Fibroblast of pulmonary artery (primary cell): Measurements from ENCODE around the gene PRKG1.

Experiments
- DNase-seq: peaks from one replicate; pipeline ENCODE4 v3.0.0-alpha.2; 2010; ENCODE audit warnings: low read depth
- H3K4me3 ChIP-seq: replicated peaks from 2 replicates; pipeline ENCODE4 v1.5.1; 2011; ENCODE audit warnings: low read depth, mild to moderate bottlenecking, control low read depth, low read length, moderate library complexity
- CTCF ChIP-seq: IDR thresholded peaks from 2 replicates; pipeline ENCODE4 v1.5.1; 2011; ENCODE audit warnings: mild to moderate bottlenecking, control low read depth, low read length, inconsistent platforms; ENCODE audit errors: missing control alignments

The PRKG1 gene

GRCh38 chr10:51897560-51897959 lies 823.3 kb downstream of the PRKG1 start:
- no peak for TF ChIP-seq CTCF
- DNase-seq, result no peak
- no peak overlapping the region for H3K4me3 ChIP-seq

GRCh38 chr10:51900180-51900579 lies 825.9 kb downstream of the PRKG1 start:
- TF ChIP-seq CTCF, result no peak

DNA sequence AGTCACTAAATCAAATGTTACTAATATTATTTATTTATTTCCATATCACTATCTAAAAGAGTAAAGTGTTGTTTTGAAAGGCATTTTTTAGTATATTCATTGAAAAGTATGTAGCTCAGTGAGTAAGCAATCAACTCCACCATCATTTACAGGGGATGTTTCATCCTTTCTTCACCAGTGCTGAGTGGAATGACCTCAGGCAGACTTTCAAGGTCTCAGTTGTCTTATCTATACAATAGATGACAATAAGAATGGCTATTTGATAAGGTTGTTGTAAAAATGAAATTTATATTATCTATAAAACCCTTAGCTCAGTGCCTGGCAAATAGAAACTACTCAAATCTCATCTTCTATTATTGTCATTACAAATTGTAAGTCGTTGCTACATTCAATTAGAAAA lies 829.4 kb downstream of the PRKG1 start:
- H3K4me3 ChIP-seq, result no peak overlapping the region
- no peak for DNase-seq
- TF ChIP-seq CTCF, result no peak

More at GRCh38 chr10:51900180-51900579, 825.9 kb downstream of the PRKG1 start:
- DNase-seq, result no peak
- no peak overlapping the region for H3K4me3 ChIP-seq

DNA sequence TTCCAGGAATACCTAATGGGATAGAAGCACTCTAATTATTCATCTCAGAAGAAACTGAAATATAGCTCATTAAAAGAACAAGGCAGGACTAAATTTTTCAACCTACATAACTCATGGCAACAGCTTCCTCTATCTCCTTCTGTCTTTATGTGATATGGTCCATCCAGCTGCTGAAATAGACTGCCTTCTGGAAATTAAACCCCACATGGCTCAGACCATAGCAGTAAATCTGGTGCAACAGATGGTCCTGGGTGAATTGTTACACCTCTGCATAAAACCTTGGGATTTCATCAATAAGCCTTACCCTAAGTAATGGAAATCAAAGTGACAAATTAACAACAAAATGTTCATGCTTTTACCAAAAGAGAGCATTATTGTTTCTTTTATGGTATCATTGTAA lies 830.7 kb downstream of the PRKG1 start:
- H3K4me3 ChIP-seq, result no peak overlapping the region
- no peak for DNase-seq
- no peak for TF ChIP-seq CTCF

DNA sequence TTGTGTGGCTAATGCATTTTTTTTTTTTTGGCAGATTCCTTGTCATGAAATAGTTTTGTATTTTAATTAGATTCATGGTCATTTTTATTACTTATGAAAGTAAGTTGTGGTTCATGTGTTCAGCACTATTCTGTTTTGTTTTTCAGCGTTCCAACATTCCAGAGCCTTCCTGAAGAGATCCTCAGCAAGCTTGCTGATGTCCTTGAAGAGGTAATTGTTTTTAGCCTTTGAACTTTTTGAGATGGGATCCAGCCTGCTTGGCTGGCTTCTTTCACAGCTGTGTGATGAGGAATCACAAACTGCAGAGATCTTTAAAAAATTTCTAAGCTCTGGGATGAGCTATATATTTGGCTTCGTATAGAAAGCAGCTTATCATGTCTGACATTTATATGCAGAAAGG lies 833.1 kb downstream of the PRKG1 start:
- DNase-seq, result no peak
- H3K4me3 ChIP-seq, result no peak overlapping the region
- TF ChIP-seq CTCF, result no peak

GRCh38 chr10:51910189-51910588 lies 835.9 kb downstream of the PRKG1 start:
- TF ChIP-seq CTCF, result no peak
- DNase-seq, result no peak
- no peak overlapping the region for H3K4me3 ChIP-seq

- TF ChIP-seq CTCF, result no peak
- DNase-seq, result no peak
These were observed 836.3 kb downstream of the PRKG1 start for GRCh38 chr10:51910596-51910995.

More at GRCh38 chr10:51910596-51910995, 836.3 kb downstream of the PRKG1 start:
- H3K4me3 ChIP-seq, result no peak overlapping the region
